ENCODE results near the gene LHX6. TPM values are rescaled to one million over a fixed set of nuclear protein-coding genes. Genes with fewer than 3 reads are reported as not detected.

LHX6 gene
- total RNA-seq, 1 donor from 2014 or later: 0.34 TPM

DNA sequence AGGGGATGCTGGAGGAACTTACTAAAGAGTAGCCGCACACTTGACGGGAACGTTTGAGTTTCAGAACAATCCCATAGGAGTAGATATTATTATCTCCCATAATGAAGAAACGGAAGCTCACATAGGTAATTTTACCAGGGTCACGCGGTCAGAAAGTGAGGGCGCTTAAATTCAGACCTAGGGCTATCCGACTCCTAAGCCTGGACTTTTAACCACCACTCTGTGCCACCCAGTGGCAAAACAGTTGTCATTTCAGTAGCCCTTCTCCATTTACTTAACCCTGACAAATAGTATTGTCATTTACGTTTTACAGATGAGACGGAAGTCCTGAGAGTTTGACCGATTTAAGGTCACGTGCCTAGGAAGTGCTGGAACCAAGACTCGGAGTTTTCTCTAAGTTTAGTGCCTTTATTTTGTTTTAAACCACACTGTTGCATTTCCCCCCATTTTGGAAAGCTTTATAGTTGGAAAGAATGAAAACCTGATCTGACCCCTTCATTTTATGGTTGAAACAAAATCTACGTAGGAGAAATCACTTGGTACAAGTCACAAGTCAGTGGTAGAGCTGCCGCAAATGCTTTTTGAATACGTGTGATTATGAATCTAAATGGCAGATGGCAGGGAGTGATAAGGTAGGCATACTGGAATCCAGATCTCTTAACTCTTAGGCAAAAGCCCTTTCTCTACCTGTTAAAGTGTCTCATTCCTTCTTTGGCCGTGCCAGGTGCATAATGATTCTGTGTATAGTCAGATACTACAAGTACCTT, 36.6 kb upstream of the LHX6 start:
- Histone ChIP-seq H3K4me3 (ENCODE audit: insufficient read depth, low read depth, low read length) (peak overlapping the region; percentile 99), H3K4me2 (ENCODE audit: low read length) (peak overlapping the region; percentile 92), H4K20me1 (ENCODE audit: insufficient read depth, low read length) (peaks cover 23% of the 10 kb centered on the region), H3K27me3 (ENCODE audit: insufficient read depth, low read length) (no peaks in the 10 kb centered on the region), H3K9me3 (ENCODE audit: insufficient read depth, low read depth, low read length) (no peaks in the 10 kb centered on the region), H3K36me3 (ENCODE audit: insufficient read depth, low read length) (peaks cover 6% of the 10 kb centered on the region), H3K9ac (ENCODE audit: low read length) (peak overlapping the region; percentile 97), H2AFZ (ENCODE audit: low read depth, low read length) (peak overlapping the region; percentile 98), H3K27ac (ENCODE audit: low read depth, low read length) (peak overlapping the region; percentile 97), H3K4me1 (ENCODE audit: insufficient read depth, low read length) (peaks cover 19% of the 10 kb centered on the region), H3K79me2 (ENCODE audit: insufficient read depth, low read length) (peaks cover 70% of the 10 kb centered on the region)
- Mint-ChIP-seq H3K36me3 (ENCODE audit: low read depth, unreplicated experiment) (peaks cover 2% of the 10 kb centered on the region), H3K4me3 (ENCODE audit: unreplicated experiment) (peak overlapping the region; percentile 99), H3K9me3 (ENCODE audit: unreplicated experiment) (no peaks in the 10 kb centered on the region), H3K27ac (ENCODE audit: unreplicated experiment) (peak overlapping the region; percentile 100), H3K27me3 (ENCODE audit: low read depth, unreplicated experiment) (no peaks in the 10 kb centered on the region), H3K4me1 (ENCODE audit: low read depth, unreplicated experiment) (peaks cover 9% of the 10 kb centered on the region)
- FAIRE-seq (no peak), DNase-seq (ENCODE audit: low read depth) (no peak)
- no peak for TF ChIP-seq EZH2 (IDR thresholded peaks at IDR 0.05; ENCODE audit: insufficient read depth, low read length)
- TF ChIP-seq, protein P1, sequence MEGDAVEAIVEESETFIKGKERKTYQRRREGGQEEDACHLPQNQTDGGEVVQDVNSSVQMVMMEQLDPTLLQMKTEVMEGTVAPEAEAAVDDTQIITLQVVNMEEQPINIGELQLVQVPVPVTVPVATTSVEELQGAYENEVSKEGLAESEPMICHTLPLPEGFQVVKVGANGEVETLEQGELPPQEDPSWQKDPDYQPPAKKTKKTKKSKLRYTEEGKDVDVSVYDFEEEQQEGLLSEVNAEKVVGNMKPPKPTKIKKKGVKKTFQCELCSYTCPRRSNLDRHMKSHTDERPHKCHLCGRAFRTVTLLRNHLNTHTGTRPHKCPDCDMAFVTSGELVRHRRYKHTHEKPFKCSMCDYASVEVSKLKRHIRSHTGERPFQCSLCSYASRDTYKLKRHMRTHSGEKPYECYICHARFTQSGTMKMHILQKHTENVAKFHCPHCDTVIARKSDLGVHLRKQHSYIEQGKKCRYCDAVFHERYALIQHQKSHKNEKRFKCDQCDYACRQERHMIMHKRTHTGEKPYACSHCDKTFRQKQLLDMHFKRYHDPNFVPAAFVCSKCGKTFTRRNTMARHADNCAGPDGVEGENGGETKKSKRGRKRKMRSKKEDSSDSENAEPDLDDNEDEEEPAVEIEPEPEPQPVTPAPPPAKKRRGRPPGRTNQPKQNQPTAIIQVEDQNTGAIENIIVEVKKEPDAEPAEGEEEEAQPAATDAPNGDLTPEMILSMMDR (IDR thresholded peaks at IDR 0.05; ENCODE audit: insufficient read depth, low read depth, low read length): no peak

DNA sequence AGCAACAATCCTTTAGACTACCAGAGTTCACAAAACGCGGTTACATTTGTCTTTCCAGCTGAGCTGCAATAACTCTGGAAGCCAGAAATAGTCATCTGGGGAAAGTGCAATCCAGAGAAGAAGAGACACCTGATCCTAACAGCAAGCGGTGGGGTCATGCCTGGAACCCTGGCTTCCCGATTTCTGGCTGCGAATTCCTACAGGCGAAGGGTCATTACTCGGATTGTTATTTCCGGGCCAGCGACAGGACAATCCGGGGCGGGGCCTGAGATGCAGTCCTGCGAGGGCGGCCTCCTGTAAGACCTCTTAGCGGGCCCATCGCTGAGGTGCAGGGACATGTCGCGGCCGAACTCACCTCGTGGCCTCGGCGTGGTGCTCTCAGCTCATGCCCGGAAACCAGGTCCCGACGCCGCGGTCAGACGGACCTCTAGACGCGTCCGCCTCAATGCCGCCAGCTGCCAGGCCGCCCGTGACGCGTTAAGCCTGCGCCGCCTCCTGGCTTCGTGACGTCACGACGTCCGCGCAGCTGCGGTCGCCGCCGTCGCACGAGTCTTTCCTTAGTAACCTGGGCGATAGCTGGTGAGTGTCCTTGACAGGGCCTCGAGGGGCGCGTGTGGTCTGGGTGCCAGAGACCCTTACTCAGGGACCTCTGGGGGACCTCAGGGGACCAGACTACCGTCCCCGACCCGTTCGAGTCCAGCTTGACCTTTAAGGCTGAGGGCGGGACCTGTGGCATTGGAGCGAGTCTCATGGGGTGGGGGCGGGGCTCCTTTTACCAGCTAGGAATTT, 35.8 kb upstream of the LHX6 start, which contains the start of the genes MRRF and RBM18:
Gene MRRF (plus strand): TSS at position 523 of the 789 bp plus-strand sequence. CDS start 6,010 bp downstream, outside the sequence.
Gene RBM18 (minus strand): TSS at position 481 of the 789 bp plus-strand sequence. CDS start 3,348 bp downstream, outside the sequence.
- H3K36me3 ChIP-seq (ENCODE audit: insufficient read depth, low read length): peaks cover 9% of the 10 kb centered on the region
- peak within 1 kb of the TSS; percentile 100 for H3K27ac Mint-ChIP-seq (ENCODE audit: unreplicated experiment)
- H3K27me3 Mint-ChIP-seq (ENCODE audit: low read depth, unreplicated experiment): no peaks in the 10 kb centered on the region
- H2AFZ ChIP-seq (ENCODE audit: low read depth, low read length): peak within 1 kb of the TSS; percentile 98
- H3K4me3 ChIP-seq (ENCODE audit: insufficient read depth, low read depth, low read length): peak within 1 kb of the TSS; percentile 99
- H3K27me3 ChIP-seq (ENCODE audit: insufficient read depth, low read length): no peaks in the 10 kb centered on the region
- DNase-seq (ENCODE audit: low read depth): peak; percentile 82
- no peak for TF ChIP-seq EZH2 (IDR thresholded peaks at IDR 0.05; ENCODE audit: insufficient read depth, low read length)
- TF ChIP-seq, protein P1 (IDR thresholded peaks at IDR 0.05; ENCODE audit: insufficient read depth, low read depth, low read length): no peak
- H3K9me3 Mint-ChIP-seq (ENCODE audit: unreplicated experiment): no peaks in the 10 kb centered on the region
- H3K9ac ChIP-seq (ENCODE audit: low read length): peak within 1 kb of the TSS; percentile 97
- FAIRE-seq: no peak
- peak within 1 kb of the TSS; percentile 99 for H3K4me3 Mint-ChIP-seq (ENCODE audit: unreplicated experiment)
- peak within 1 kb of the TSS; percentile 92 for H3K4me2 ChIP-seq (ENCODE audit: low read length)
- H3K4me1 ChIP-seq (ENCODE audit: insufficient read depth, low read length): peaks cover 19% of the 10 kb centered on the region
- H3K27ac ChIP-seq (ENCODE audit: low read depth, low read length): peak within 1 kb of the TSS; percentile 97
- peaks cover 2% of the 10 kb centered on the region for H3K36me3 Mint-ChIP-seq (ENCODE audit: low read depth, unreplicated experiment)
- peaks cover 9% of the 10 kb centered on the region for H3K4me1 Mint-ChIP-seq (ENCODE audit: low read depth, unreplicated experiment)
- H3K79me2 ChIP-seq (ENCODE audit: insufficient read depth, low read length): peaks cover 70% of the 10 kb centered on the region
- H3K9me3 ChIP-seq (ENCODE audit: insufficient read depth, low read depth, low read length): no peaks in the 10 kb centered on the region
- peaks cover 23% of the 10 kb centered on the region for H4K20me1 ChIP-seq (ENCODE audit: insufficient read depth, low read length)
